H9 (cell line): ENCODE data around the gene PSMD1. TPM values are rescaled to one million over a fixed set of nuclear protein-coding genes. Genes with fewer than 3 reads are reported as not detected.
"Not testable (repeated sequence)": the region's sequence is repeated elsewhere in the genome, so short reads cannot be mapped to it uniquely, and the experiment has no call there.

Source experiments
- DNase-seq: peaks from one replicate; pipeline ENCODE4 v3.0.0-alpha.2; 2017
- H2AFZ ChIP-seq: one replicate; pipeline ENCODE4 v1.6.1; 2013; ENCODE audit warnings: mild to moderate bottlenecking, low read length, control low read depth, moderate library complexity
- H2AK5ac ChIP-seq: 2 replicates; pipeline ENCODE4 v1.6.1; 2013; ENCODE audit warnings: low read length, control low read depth, mixed read lengths; ENCODE audit not compliant: insufficient read length
- H2BK120ac ChIP-seq: one replicate; pipeline ENCODE4 v1.6.1; 2013; ENCODE audit warnings: low read depth, mild to moderate bottlenecking, low read length, control low read depth, inconsistent platforms; ENCODE audit not compliant: poor library complexity, severe bottlenecking
- H2BK12ac ChIP-seq: 2 replicates; pipeline ENCODE4 v1.6.1; 2013; ENCODE audit warnings: low read length, control low read depth, mixed read lengths, low read depth; ENCODE audit not compliant: insufficient read length
- H2BK15ac ChIP-seq: 2 replicates; pipeline ENCODE4 v1.6.1; 2013; ENCODE audit warnings: low read depth, low read length, control low read depth
- H2BK20ac ChIP-seq: one replicate; pipeline ENCODE4 v1.6.1; 2013; ENCODE audit warnings: low read depth, mild to moderate bottlenecking, low read length, control low read depth, inconsistent platforms; ENCODE audit not compliant: poor library complexity, severe bottlenecking
- H2BK5ac ChIP-seq: 2 replicates; pipeline ENCODE4 v1.6.1; 2013; ENCODE audit warnings: low read length, control low read depth, mixed read lengths; ENCODE audit not compliant: insufficient read length
- H3K14ac ChIP-seq: 2 replicates; pipeline ENCODE4 v1.6.1; 2013; ENCODE audit warnings: low read length, control low read depth; ENCODE audit not compliant: insufficient read depth
- H3K18ac ChIP-seq: 2 replicates; pipeline ENCODE4 v1.6.1; 2013; ENCODE audit warnings: low read depth, mild to moderate bottlenecking, mixed read lengths, low read length, control low read depth; ENCODE audit not compliant: insufficient read length
- H3K23ac ChIP-seq: 2 replicates; pipeline ENCODE4 v1.6.1; 2013; ENCODE audit warnings: low read length, control low read depth, mixed read lengths, low read depth; ENCODE audit not compliant: insufficient read length
- H3K23me2 ChIP-seq: 2 replicates; pipeline ENCODE4 v1.6.1; 2013; ENCODE audit warnings: low read depth, mild to moderate bottlenecking, mixed read lengths, low read length, control low read depth; ENCODE audit not compliant: insufficient read length, poor library complexity, severe bottlenecking
- H3K27ac ChIP-seq: 2 replicates; pipeline ENCODE4 v1.5.1; 2013; ENCODE audit warnings: low read length, control low read depth, mixed read lengths, low read depth; ENCODE audit not compliant: insufficient read length
- H3K27me3 ChIP-seq: 2 replicates; pipeline ENCODE4 v1.6.1; 2013; ENCODE audit warnings: low read length, control low read depth, inconsistent platforms; ENCODE audit not compliant: insufficient read depth
- H3K4ac ChIP-seq: 2 replicates; pipeline ENCODE4 v1.6.1; 2013; ENCODE audit warnings: low read depth, mild to moderate bottlenecking, control low read depth, inconsistent platforms, low read length, moderate library complexity
- H3K4me1 ChIP-seq: 2 replicates; pipeline ENCODE4 v1.6.1; 2013; ENCODE audit warnings: low read length, control low read depth, inconsistent platforms; ENCODE audit not compliant: insufficient read depth
- H3K4me2 ChIP-seq: 2 replicates; pipeline ENCODE4 v1.6.1; 2013; ENCODE audit warnings: low read length, control low read depth, mixed read lengths; ENCODE audit not compliant: insufficient read length, insufficient read depth
- H3K56ac ChIP-seq: 2 replicates; pipeline ENCODE4 v1.6.1; 2013; ENCODE audit warnings: low read depth, mild to moderate bottlenecking, mixed read lengths, low read length, control low read depth; ENCODE audit not compliant: insufficient read length
- H3K79me1 ChIP-seq: 2 replicates; pipeline ENCODE4 v1.6.1; 2013; ENCODE audit warnings: low read depth, mild to moderate bottlenecking, moderate library complexity, low read length, control low read depth, inconsistent platforms; ENCODE audit not compliant: insufficient read depth, poor library complexity, severe bottlenecking
- H3K79me2 ChIP-seq: 2 replicates; pipeline ENCODE4 v1.6.1; 2013; ENCODE audit warnings: low read length, control low read depth, inconsistent platforms; ENCODE audit not compliant: insufficient read depth
- H3K9ac ChIP-seq: 2 replicates; pipeline ENCODE4 v1.6.1; 2013; ENCODE audit warnings: low read length, control low read depth, mixed read lengths; ENCODE audit not compliant: insufficient read length; ENCODE audit errors: extremely low read depth
- H3K9me3 ChIP-seq: one replicate; pipeline ENCODE4 v1.6.1; 2013; ENCODE audit warnings: low read depth, low read length, inconsistent platforms; ENCODE audit not compliant: control insufficient read depth
- H3T11ph ChIP-seq: one replicate; pipeline ENCODE4 v1.6.1; 2013; ENCODE audit warnings: mild to moderate bottlenecking, low read length, control low read depth, inconsistent platforms
- H4K20me1 ChIP-seq: one replicate; pipeline ENCODE4 v1.6.1; 2013; ENCODE audit not compliant: control insufficient read depth, insufficient read length, insufficient read depth
- H4K5ac ChIP-seq: 2 replicates; pipeline ENCODE4 v1.6.1; 2013; ENCODE audit warnings: low read depth, mild to moderate bottlenecking, mixed read lengths, low read length, control low read depth; ENCODE audit not compliant: insufficient read length
- H4K8ac ChIP-seq: replicated peaks from 2 replicates; pipeline ENCODE4 v1.6.1; 2013; ENCODE audit warnings: low read length, control low read depth, mixed read lengths, low read depth; ENCODE audit not compliant: insufficient read length
- H4K91ac ChIP-seq: 2 replicates; pipeline ENCODE4 v1.6.1; 2013; ENCODE audit warnings: low read depth, mild to moderate bottlenecking, moderate library complexity, mixed read lengths, low read length, control low read depth; ENCODE audit not compliant: insufficient read length
- H3K27ac Mint-ChIP-seq, 3 experiments: 2 replicates in 2 of 3; 3 replicates in 1 of 3; pipeline ENCODE4 v1.8.0; 2020 to 2021; ENCODE audit warnings: mixed read lengths in 3 of 3, mild to moderate bottlenecking in 1 of 3, moderate library complexity in 1 of 3
- H3K27me3 Mint-ChIP-seq: 2 replicates; pipeline ENCODE4 v1.8.0; 2021; ENCODE audit warnings: low read depth, mild to moderate bottlenecking, moderate library complexity, mixed read lengths
- H3K36me3 Mint-ChIP-seq, 3 experiments: 2 replicates in 2 of 3; 3 replicates in 1 of 3; pipeline ENCODE4 v1.8.0; 2020 to 2021; ENCODE audit warnings: low read depth in 3 of 3, mixed read lengths in 3 of 3; ENCODE audit not compliant: insufficient read depth in 1 of 3
- H3K4me1 Mint-ChIP-seq, 2 experiments: 2 replicates each; pipeline ENCODE4 v1.8.0; 2020; ENCODE audit warnings: mixed read lengths in 2 of 2
- H3K4me3 Mint-ChIP-seq, 2 experiments: 2 replicates in 1 of 2; 3 replicates in 1 of 2; pipeline ENCODE4 v1.8.0; 2020 to 2021; ENCODE audit warnings: mild to moderate bottlenecking in 2 of 2, mixed read lengths in 2 of 2, moderate library complexity in 1 of 2
- H3K9me3 Mint-ChIP-seq, 2 experiments: 2 replicates in 1 of 2; 3 replicates in 1 of 2; pipeline ENCODE4 v1.8.0; 2020; ENCODE audit warnings: mild to moderate bottlenecking in 2 of 2, mixed read lengths in 2 of 2, moderate library complexity in 1 of 2
- WGBS: extraction: QIAGEN DNeasy Blood & Tissue Kit; methylation state at CpG from one replicate; pipeline ENCODE4 v1.1.7; 2013; ENCODE audit warnings: missing lambda C conversion rate, low lambda C conversion rate, mixed read lengths; ENCODE audit not compliant: insufficient read length; ENCODE audit errors: extremely low coverage; 5-methylcytosine and 5-hydroxymethylcytosine counted together
- total RNA-seq: library from RNA; stranded (reverse); gene quantifications from 2 replicates; pipeline ENCODE4 v1.2.1, GENCODE V29; 2021
- TF ChIP-seq, protein P1 (sequence below): fragments of 200-600 bp; sonication (generic); conservative IDR thresholded peaks from 3 replicates; pipeline ENCODE4 v1.8.0; 2021; ENCODE audit warnings: antibody characterized with exemption, mild to moderate bottlenecking

The PSMD1 gene
- total RNA-seq, 1 experiment from 2014 or later: 166 TPM

DNA sequence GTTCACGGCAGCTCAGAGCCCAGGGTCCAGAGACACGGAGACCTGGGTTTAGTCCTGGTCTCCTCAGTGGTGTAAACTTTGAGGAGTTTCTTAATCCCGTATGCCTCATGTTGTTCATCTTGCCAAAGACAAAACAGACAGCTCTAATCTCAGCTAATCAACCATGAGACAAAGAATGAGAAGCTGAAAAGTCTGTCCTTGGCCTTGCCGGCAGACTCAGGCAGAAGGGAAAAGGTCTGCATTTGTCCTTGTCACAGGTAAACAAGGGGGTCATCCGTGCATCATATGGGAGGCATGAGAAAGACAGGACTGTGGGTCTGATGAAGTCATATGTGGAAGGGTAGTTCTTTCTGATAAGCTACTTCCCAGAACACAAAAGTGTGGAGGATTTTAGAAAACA, 139.9 kb downstream of the PSMD1 start:
- Histone ChIP-seq H3K79me1 (no peaks in the 10 kb centered on the region), H3K4me2 (no peak overlapping the region), H2BK15ac (no peak overlapping the region), H2BK5ac (no peak overlapping the region), H4K91ac (no peak overlapping the region), H3K23me2 (peaks cover 3% of the 10 kb centered on the region), H3K9ac (no peak overlapping the region), H3K4ac (no peak overlapping the region), H3K9me3 (no peaks in the 10 kb centered on the region), H3K56ac (no peak overlapping the region), H2AFZ (no peak overlapping the region), H4K8ac (no peak overlapping the region), H2BK20ac (no peak overlapping the region), H3K27ac (no peak overlapping the region), H3K14ac (no peak overlapping the region), H3K79me2 (no peaks in the 10 kb centered on the region), H3K27me3 (no peaks in the 10 kb centered on the region), H4K5ac (no peak overlapping the region), H2BK120ac (no peak overlapping the region), H3K4me1 (no peaks in the 10 kb centered on the region), H3K23ac (no peak overlapping the region), H2BK12ac (no peak overlapping the region), H4K20me1 (no peaks in the 10 kb centered on the region), H2AK5ac (no peak overlapping the region), H3T11ph (no peak overlapping the region), H3K18ac (no peak overlapping the region)
- no peaks in the 10 kb centered on the region for H3K9me3 Mint-ChIP-seq
- TF ChIP-seq, protein P1, sequence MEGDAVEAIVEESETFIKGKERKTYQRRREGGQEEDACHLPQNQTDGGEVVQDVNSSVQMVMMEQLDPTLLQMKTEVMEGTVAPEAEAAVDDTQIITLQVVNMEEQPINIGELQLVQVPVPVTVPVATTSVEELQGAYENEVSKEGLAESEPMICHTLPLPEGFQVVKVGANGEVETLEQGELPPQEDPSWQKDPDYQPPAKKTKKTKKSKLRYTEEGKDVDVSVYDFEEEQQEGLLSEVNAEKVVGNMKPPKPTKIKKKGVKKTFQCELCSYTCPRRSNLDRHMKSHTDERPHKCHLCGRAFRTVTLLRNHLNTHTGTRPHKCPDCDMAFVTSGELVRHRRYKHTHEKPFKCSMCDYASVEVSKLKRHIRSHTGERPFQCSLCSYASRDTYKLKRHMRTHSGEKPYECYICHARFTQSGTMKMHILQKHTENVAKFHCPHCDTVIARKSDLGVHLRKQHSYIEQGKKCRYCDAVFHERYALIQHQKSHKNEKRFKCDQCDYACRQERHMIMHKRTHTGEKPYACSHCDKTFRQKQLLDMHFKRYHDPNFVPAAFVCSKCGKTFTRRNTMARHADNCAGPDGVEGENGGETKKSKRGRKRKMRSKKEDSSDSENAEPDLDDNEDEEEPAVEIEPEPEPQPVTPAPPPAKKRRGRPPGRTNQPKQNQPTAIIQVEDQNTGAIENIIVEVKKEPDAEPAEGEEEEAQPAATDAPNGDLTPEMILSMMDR: no peak
- no peaks in the 10 kb centered on the region; the same call in 1 of the 2 replicates for H3K27me3 Mint-ChIP-seq
- H3K27ac Mint-ChIP-seq: no peak overlapping the region
- H3K4me1 Mint-ChIP-seq: peaks cover 30% of the 10 kb centered on the region in 2 experiments
- WGBS: no CpG with 5 or more reads among the region's 5 CpGs
- H3K36me3 Mint-ChIP-seq: peaks cover 6 to 10% (median 8%) of the 10 kb centered on the region in 3 experiments
- peak overlapping the region in 1 of 2 experiments; percentile 21; a peak in 1 of 5 replicates for H3K4me3 Mint-ChIP-seq
- DNase-seq: no peak

DNA sequence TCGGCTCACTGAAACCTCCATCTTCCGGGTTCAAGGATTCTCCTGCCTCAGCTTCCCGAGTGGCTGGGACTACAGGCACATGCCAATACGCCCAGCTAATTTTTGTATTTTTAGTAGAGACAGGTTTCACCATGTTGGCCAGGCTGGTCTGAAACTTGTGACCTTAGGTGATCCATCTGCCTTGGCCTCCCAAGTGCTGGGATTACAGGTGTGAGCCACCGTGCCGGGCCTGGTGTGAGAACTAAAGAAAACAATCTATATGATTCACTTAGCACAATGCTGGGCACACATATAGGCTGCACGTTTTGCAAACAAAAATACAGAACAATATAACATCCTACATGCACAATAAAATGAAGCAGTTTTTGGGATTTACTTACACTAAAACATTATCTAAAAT, 140.5 kb downstream of the PSMD1 start:
- not testable (repeated sequence) for H3K9me3 Mint-ChIP-seq, H2AK5ac ChIP-seq, H2BK12ac ChIP-seq, DNase-seq, H3K9ac ChIP-seq, H3K27me3 Mint-ChIP-seq, H3K4me2 ChIP-seq, H2BK20ac ChIP-seq, H3K23me2 ChIP-seq, H3K4ac ChIP-seq, H4K91ac ChIP-seq, H3K4me1 ChIP-seq, H3K79me1 ChIP-seq, H2BK5ac ChIP-seq, H2BK15ac ChIP-seq, H3K9me3 ChIP-seq, H3K14ac ChIP-seq, H2BK120ac ChIP-seq, H3K27me3 ChIP-seq, H3K79me2 ChIP-seq, H3K27ac ChIP-seq, H3K27ac Mint-ChIP-seq, H3K23ac ChIP-seq, H3T11ph ChIP-seq, H2AFZ ChIP-seq, H4K8ac ChIP-seq, H3K56ac ChIP-seq, H4K20me1 ChIP-seq, H4K5ac ChIP-seq, H3K18ac ChIP-seq
- H3K4me1 Mint-ChIP-seq: peaks cover 27% of the 10 kb centered on the region in 2 experiments
- peaks cover 8 to 11% (median 10%) of the 10 kb centered on the region in 3 experiments for H3K36me3 Mint-ChIP-seq
- peak overlapping the region; percentile 96 to 98 for H3K4me3 Mint-ChIP-seq
- no CpG with 5 or more reads among the region's 7 CpGs for WGBS
